ENCODE measurements around the gene MYCN.

Gene MYCN

GRCh38 chr2:15939854-15940660 is at the start of gene MYCN:
Gene MYCN, plus strand, starts transcription at chr2:15940550. Its CDS starts 1,515 bp downstream, at chr2:15942065.
- in situ Hi-C loops (cut with HindIII; ENCODE audit: low sequenced_read_pairs), result no loop called here
- peak; percentile 40 for DNase-seq (ENCODE audit: low read depth, low spot score)
- peak within 1 kb of the TSS; percentile 20 for H3K4me3 ChIP-seq (ENCODE audit: low read depth, low read length)
- no peak for TF ChIP-seq CTCF (IDR thresholded peaks at IDR 0.05; ENCODE audit: low read depth, low read length)

- TF ChIP-seq CTCF (IDR thresholded peaks at IDR 0.05; ENCODE audit: low read depth, low read length), result no peak
- no peak overlapping the region for H3K4me3 ChIP-seq (ENCODE audit: low read depth, low read length)
- in situ Hi-C loops (cut with HindIII; ENCODE audit: low sequenced_read_pairs), result no loop called here
- DNase-seq (ENCODE audit: low read depth, low spot score), result no peak
Measured at GRCh38 chr2:15890936-15891905, 49.1 kb upstream of the MYCN start.

GRCh38 chr2:15892151-15892880 is 48.0 kb upstream of the MYCN start:
- TF ChIP-seq CTCF (IDR thresholded peaks at IDR 0.05; ENCODE audit: low read depth, low read length), result no peak
- DNase-seq (ENCODE audit: low read depth, low spot score), result no peak
- in situ Hi-C loops (cut with HindIII; ENCODE audit: low sequenced_read_pairs), result no loop called here
- no peak overlapping the region for H3K4me3 ChIP-seq (ENCODE audit: low read depth, low read length)

- in situ Hi-C loops (cut with HindIII; ENCODE audit: low sequenced_read_pairs), result no loop called here
- H3K4me3 ChIP-seq (ENCODE audit: low read depth, low read length), result no peak overlapping the region
- TF ChIP-seq CTCF (IDR thresholded peaks at IDR 0.05; ENCODE audit: low read depth, low read length), result no peak
- DNase-seq (ENCODE audit: low read depth, low spot score), result no peak
Measured at GRCh38 chr2:15893085-15893484, 47.3 kb upstream of the MYCN start.

GRCh38 chr2:15893689-15894480 is 46.5 kb upstream of the MYCN start:
- no peak for DNase-seq (ENCODE audit: low read depth, low spot score)
- in situ Hi-C loops (cut with HindIII; ENCODE audit: low sequenced_read_pairs), result no loop called here
- no peak for TF ChIP-seq CTCF (IDR thresholded peaks at IDR 0.05; ENCODE audit: low read depth, low read length)
- H3K4me3 ChIP-seq (ENCODE audit: low read depth, low read length), result no peak overlapping the region
